OCI-LY7 (cell line): ENCODE results near the gene ZNF615. TPM values are rescaled to one million over a fixed set of nuclear protein-coding genes. Genes with fewer than 3 reads are reported as not detected.

ENCODE experiments used
- BruUV-seq: library from RNA; stranded (reverse); fragments of 400-500 nt; replicated peaks from 2 replicates; lab custom pipeline; 2021; lab: Mats Ljungman, UMichigan
- CTCF ChIA-PET: fragments of 300-600 bp; sonication (Branson Sonifier 250); formaldehyde crosslinking; loops from one replicate; lab custom pipeline; 2022; ENCODE audit warnings: antibody characterized with exemption; ENCODE audit not compliant: unreplicated experiment; lab: Charles Lee
- POLR2A ChIA-PET: fragments of 300-600 bp; sonication (Branson Sonifier 250); formaldehyde crosslinking; loops from one replicate; lab custom pipeline; 2022; ENCODE audit warnings: antibody characterized with exemption; lab: Charles Lee
- DNase-seq: peaks from one replicate; pipeline ENCODE4 v3.0.0-alpha.2; 2015; ENCODE audit warnings: low spot score
- H2AFZ ChIP-seq: fragments of 200-600 bp; sonication (generic), shearing (Covaris generic); 2 replicates; pipeline ENCODE4 v1.6.1; 2014; ENCODE audit warnings: mild to moderate bottlenecking, antibody characterized with exemption, low read length, moderate library complexity
- H3K27ac ChIP-seq: fragments of 200-600 bp; sonication (generic); 2 replicates; pipeline ENCODE4 v1.5.1; 2014; ENCODE audit warnings: mixed run types, low read depth, mild to moderate bottlenecking, moderate library complexity, low read length, inconsistent platforms; ENCODE audit not compliant: poor library complexity, severe bottlenecking
- H3K36me3 ChIP-seq: fragments of 200-600 bp; sonication (generic); 2 replicates; pipeline ENCODE4 v1.6.1; 2014; ENCODE audit warnings: mild to moderate bottlenecking, antibody characterized with exemption, low read length, moderate library complexity, mixed read lengths; ENCODE audit not compliant: insufficient read depth
- H3K4me1 ChIP-seq: fragments of 200-600 bp; sonication (generic); 2 replicates; pipeline ENCODE4 v1.5.1; 2014; ENCODE audit warnings: mild to moderate bottlenecking, low read length; ENCODE audit not compliant: insufficient read depth, poor library complexity, severe bottlenecking
- H3K4me2 ChIP-seq: fragments of 200-600 bp; sonication (generic); 2 replicates; pipeline ENCODE4 v1.6.1; 2014; ENCODE audit warnings: mild to moderate bottlenecking, low read length
- H3K4me3 ChIP-seq: fragments of 200-600 bp; sonication (generic); 2 replicates; pipeline ENCODE4 v1.5.1; 2014; ENCODE audit warnings: mild to moderate bottlenecking, low read depth, low read length; ENCODE audit not compliant: poor library complexity, severe bottlenecking
- H3K79me2 ChIP-seq: fragments of 200-600 bp; sonication (generic); 2 replicates; pipeline ENCODE4 v1.6.1; 2016; ENCODE audit warnings: low read depth, mild to moderate bottlenecking, low read length, moderate library complexity, mixed read lengths; ENCODE audit not compliant: insufficient read depth
- H3K9me2 ChIP-seq: fragments of 200-600 bp; sonication (generic); 2 replicates; pipeline ENCODE4 v1.6.1; 2016; ENCODE audit warnings: mild to moderate bottlenecking, low read length, mixed read lengths; ENCODE audit not compliant: insufficient read depth
- H3K9me3 ChIP-seq: fragments of 200-600 bp; sonication (generic); 2 replicates; pipeline ENCODE4 v1.6.1; 2014; ENCODE audit warnings: mild to moderate bottlenecking, mixed run types, low read length, mixed read lengths
- H4K20me1 ChIP-seq: fragments of 200-600 bp; sonication (generic); 2 replicates; pipeline ENCODE4 v1.6.1; 2014; ENCODE audit warnings: mild to moderate bottlenecking, antibody characterized with exemption, low read length, moderate library complexity, mixed read lengths; ENCODE audit not compliant: insufficient read depth
- EZH2phosphoT487 ChIP-seq: fragments of 200-600 bp; sonication (generic); IDR thresholded peaks from 2 replicates; pipeline ENCODE4 v1.6.1; 2018; ENCODE audit warnings: low read depth, borderline replicate concordance, mild to moderate bottlenecking, mixed run types, antibody characterized with exemption, low read length, moderate library complexity, mixed read lengths
- intact Hi-C: fragments of 100-400 bp; cut with micrococcal nuclease; formaldehyde crosslinking; loops from one replicate; pipeline ENCODE4 v1.10.0; 2022; ENCODE audit not compliant: unreplicated experiment
- total RNA-seq, 2 experiments: library from RNA; depleted of rRNA in 1 of 2; stranded (reverse); fragments of >200 nt in 1 of 2; shearing (Covaris generic) in 1 of 2; gene quantifications; 2 replicates each; pipeline ENCODE4 v1.2.3, GENCODE V29; 2014 to 2022
- TF ChIP-seq, protein P1 (sequence below): fragments of 200-600 bp; sonication (generic); conservative IDR thresholded peaks from 2 replicates; pipeline ENCODE4 v1.5.1; 2014; ENCODE audit warnings: mild to moderate bottlenecking, antibody characterized with exemption, low read length, moderate library complexity, mixed read lengths

The ZNF615 gene
- total RNA-seq, 2 experiments from 2014 or later: not detected

DNA sequence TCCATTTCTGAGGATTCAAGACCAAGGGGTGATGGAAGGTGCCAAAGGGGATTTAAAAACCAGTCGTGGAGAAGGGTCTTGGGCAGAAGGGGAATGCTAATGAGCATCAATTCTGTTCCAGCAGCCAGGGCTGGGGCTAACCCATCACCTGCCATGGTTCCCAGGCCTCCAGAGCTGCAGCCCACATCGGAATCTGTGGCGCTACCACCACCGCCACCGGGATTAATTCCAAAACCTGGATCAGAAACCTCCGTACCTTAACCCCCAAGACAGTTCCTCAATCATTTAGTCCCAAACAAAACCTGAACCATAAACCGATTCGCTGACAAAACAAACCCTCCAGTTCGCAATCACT lies 583 bp downstream of the ZNF615 start:
- no peaks in the 10 kb centered on the region for H3K9me3 ChIP-seq
- intact Hi-C loops: no loop called here
- POLR2A ChIA-PET: no interaction called here
- H4K20me1 ChIP-seq: no peaks in the 10 kb centered on the region
- H3K4me2 ChIP-seq: no peak overlapping the region; the same call in 1 of the 2 replicates
- H3K79me2 ChIP-seq: no peaks in the 10 kb centered on the region
- no peak overlapping the region for H2AFZ ChIP-seq
- no TSS peak for BruUV-seq
- no peaks in the 10 kb centered on the region for H3K9me2 ChIP-seq
- peaks cover 6% of the 10 kb centered on the region for H3K36me3 ChIP-seq
- no peak for DNase-seq
- TF ChIP-seq, protein P1, sequence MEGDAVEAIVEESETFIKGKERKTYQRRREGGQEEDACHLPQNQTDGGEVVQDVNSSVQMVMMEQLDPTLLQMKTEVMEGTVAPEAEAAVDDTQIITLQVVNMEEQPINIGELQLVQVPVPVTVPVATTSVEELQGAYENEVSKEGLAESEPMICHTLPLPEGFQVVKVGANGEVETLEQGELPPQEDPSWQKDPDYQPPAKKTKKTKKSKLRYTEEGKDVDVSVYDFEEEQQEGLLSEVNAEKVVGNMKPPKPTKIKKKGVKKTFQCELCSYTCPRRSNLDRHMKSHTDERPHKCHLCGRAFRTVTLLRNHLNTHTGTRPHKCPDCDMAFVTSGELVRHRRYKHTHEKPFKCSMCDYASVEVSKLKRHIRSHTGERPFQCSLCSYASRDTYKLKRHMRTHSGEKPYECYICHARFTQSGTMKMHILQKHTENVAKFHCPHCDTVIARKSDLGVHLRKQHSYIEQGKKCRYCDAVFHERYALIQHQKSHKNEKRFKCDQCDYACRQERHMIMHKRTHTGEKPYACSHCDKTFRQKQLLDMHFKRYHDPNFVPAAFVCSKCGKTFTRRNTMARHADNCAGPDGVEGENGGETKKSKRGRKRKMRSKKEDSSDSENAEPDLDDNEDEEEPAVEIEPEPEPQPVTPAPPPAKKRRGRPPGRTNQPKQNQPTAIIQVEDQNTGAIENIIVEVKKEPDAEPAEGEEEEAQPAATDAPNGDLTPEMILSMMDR: no peak
- TF ChIP-seq EZH2phosphoT487: no peak
- H3K27ac ChIP-seq: no peak overlapping the region
- H3K4me3 ChIP-seq: no peak overlapping the region
- CTCF ChIA-PET: no interaction called here
- H3K4me1 ChIP-seq: no peaks in the 10 kb centered on the region

DNA sequence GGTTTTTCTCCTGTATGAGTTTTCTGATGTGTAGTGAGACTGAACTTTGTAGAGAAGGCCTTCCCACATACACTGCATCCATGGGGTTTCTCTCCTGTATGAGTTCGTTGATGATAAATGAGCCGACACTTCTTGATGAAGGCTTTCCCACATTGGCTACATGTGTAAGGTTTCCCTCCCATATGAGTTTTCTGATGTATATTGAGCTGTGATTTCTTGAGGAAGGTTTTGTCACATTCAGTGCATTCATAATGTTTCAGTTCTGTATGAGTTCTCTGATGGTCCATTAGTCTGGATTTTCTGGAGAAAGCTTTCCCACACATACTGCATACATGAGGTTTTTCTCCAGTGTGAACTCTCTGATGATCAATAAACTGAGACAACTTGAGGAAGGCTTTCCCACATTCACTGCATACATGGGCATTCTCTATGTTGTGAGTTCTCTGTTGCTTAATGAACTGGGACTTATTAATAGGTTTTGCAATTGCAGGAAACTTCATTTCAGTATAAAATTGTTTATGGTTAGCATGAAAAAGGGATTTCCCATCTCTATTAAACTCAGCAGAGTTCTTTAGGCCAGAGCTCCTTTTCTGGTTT lies 13.9 kb downstream of the ZNF615 start:
- Histone ChIP-seq H3K9me3 (peaks cover 37% of the 10 kb centered on the region), H2AFZ (no peak overlapping the region), H3K4me3 (no peak overlapping the region), H3K4me2 (no peak overlapping the region), H3K9me2 (no peaks in the 10 kb centered on the region), H3K36me3 (no peaks in the 10 kb centered on the region), H4K20me1 (no peaks in the 10 kb centered on the region), H3K79me2 (no peaks in the 10 kb centered on the region), H3K27ac (no peak overlapping the region), H3K4me1 (no peaks in the 10 kb centered on the region)
- BruUV-seq: no TSS peak
- no peak for DNase-seq
- TF ChIP-seq, protein P1: no peak
- no peak for TF ChIP-seq EZH2phosphoT487
- POLR2A ChIA-PET: no interaction called here
- CTCF ChIA-PET: no interaction called here
- intact Hi-C loops: no loop called here

DNA sequence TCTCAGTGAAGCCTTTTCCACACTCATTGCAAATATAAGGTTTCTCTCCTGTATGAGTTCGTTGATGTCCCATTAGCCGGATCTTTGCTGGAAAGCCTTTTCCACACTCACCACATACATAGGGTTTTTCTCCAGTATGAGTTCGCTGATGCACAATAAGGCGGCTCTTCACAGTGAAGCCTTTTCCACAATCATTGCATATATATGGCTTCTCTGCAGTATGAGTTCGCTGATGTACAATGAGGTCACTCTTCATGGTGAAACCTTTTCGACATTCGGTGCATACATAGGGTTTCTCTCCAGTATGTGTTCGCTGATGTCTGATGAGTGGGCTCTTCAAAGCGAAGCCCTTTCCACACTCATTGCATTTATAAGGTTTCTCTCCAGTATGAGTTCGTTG lies 14.6 kb downstream of the ZNF615 start:
- CTCF ChIA-PET: no interaction called here
- Histone ChIP-seq H3K4me1 (no peaks in the 10 kb centered on the region), H2AFZ (no peak overlapping the region), H3K4me3 (no peak overlapping the region), H3K9me3 (peaks cover 37% of the 10 kb centered on the region), H3K36me3 (no peaks in the 10 kb centered on the region), H3K4me2 (no peak overlapping the region), H4K20me1 (no peaks in the 10 kb centered on the region), H3K79me2 (no peaks in the 10 kb centered on the region), H3K27ac (no peak overlapping the region), H3K9me2 (no peaks in the 10 kb centered on the region)
- intact Hi-C loops: no loop called here
- no peak for DNase-seq
- TF ChIP-seq, protein P1: no peak
- TF ChIP-seq EZH2phosphoT487: no peak
- POLR2A ChIA-PET: no interaction called here
- no TSS peak for BruUV-seq
